AG10803 (cell line): Measurements from ENCODE around the gene SNX20.
A peak's percentile ranks its signal among the peaks of the same experiment; 100 is the strongest.

Experiments used
- DNase-seq: peaks from one replicate; pipeline ENCODE4 v3.0.0; 2010; ENCODE audit warnings: low read depth
- H3K4me3 ChIP-seq: 2 replicates; pipeline ENCODE4 v1.5.1; 2011; ENCODE audit warnings: mild to moderate bottlenecking, low read length, control low read depth
- CTCF ChIP-seq: conservative IDR thresholded peaks from 2 replicates; pipeline ENCODE4 v1.5.1; 2011; ENCODE audit warnings: mild to moderate bottlenecking, low read length, control low read depth, inconsistent platforms

Gene SNX20

GRCh38 chr16:50666658-50667496 is 14.2 kb downstream of the SNX20 start:
- no peak for DNase-seq
- H3K4me3 ChIP-seq, result no peak overlapping the region
- no peak for TF ChIP-seq CTCF

- H3K4me3 ChIP-seq, result peak overlapping the region; percentile 64
- TF ChIP-seq CTCF, result peak; percentile 83
- DNase-seq, result peak; percentile 60
Observed at GRCh38 chr16:50665128-50665878, 15.8 kb downstream of the SNX20 start.

- no peak overlapping the region for H3K4me3 ChIP-seq
- DNase-seq, result no peak
- TF ChIP-seq CTCF, result no peak
Observed at GRCh38 chr16:50664270-50664669, 16.8 kb downstream of the SNX20 start.

GRCh38 chr16:50662306-50662940 is 18.7 kb downstream of the SNX20 start:
- DNase-seq, result no peak
- no peak overlapping the region for H3K4me3 ChIP-seq
- TF ChIP-seq CTCF, result no peak

- no peak for DNase-seq
- no peak overlapping the region for H3K4me3 ChIP-seq
- TF ChIP-seq CTCF, result no peak
Observed at GRCh38 chr16:50659806-50660205, 21.3 kb downstream of the SNX20 start.

GRCh38 chr16:50657241-50657640 is 23.9 kb downstream of the SNX20 start:
- no peak for TF ChIP-seq CTCF
- DNase-seq, result no peak
- H3K4me3 ChIP-seq, result no peak overlapping the region
